CD14-positive monocyte (primary cell): Measurements from ENCODE around the gene EVX2. TPM values are rescaled to one million over a fixed set of nuclear protein-coding genes. Genes with fewer than 3 reads are reported as not detected.

ENCODE experiments used
- DNase-seq, 3 donors: peaks; one replicate each; pipeline ENCODE4 v3.0.0-alpha.2; 2011 to 2022
- H2AFZ ChIP-seq: 2 replicates; pipeline ENCODE4 v1.6.0; 2012; ENCODE audit warnings: mild to moderate bottlenecking, low read depth, low read length, inconsistent platforms; ENCODE audit not compliant: insufficient read depth, poor library complexity, severe bottlenecking
- H3K27ac ChIP-seq, 2 donors: 1 replicate in 1 of 2; 2 replicates in 1 of 2; pipeline ENCODE4 v1.5.1; 2012 to 2013; ENCODE audit warnings: low read length in 2 of 2, control low read depth in 1 of 2, inconsistent platforms in 1 of 2, low read depth in 1 of 2, mild to moderate bottlenecking in 1 of 2
- H3K27me3 ChIP-seq, 2 donors: one replicate each; pipeline versions ENCODE4 v1.6.0 to v1.6.1; 2011 to 2013; ENCODE audit warnings: low read length in 2 of 2; ENCODE audit not compliant: control insufficient read depth in 2 of 2, insufficient read depth in 2 of 2
- H3K36me3 ChIP-seq, 2 donors: replicated peaks in 1 of 2; 1 replicate in 1 of 2; 2 replicates in 1 of 2; pipeline versions ENCODE4 v1.5.1 to v1.6.1; 2012 to 2013; ENCODE audit warnings: low read length in 2 of 2, control low read depth in 1 of 2, inconsistent platforms in 1 of 2, mild to moderate bottlenecking in 1 of 2; ENCODE audit not compliant: insufficient read depth in 2 of 2, control insufficient read depth in 1 of 2
- H3K4me1 ChIP-seq, 2 donors: 1 replicate in 1 of 2; 2 replicates in 1 of 2; pipeline versions ENCODE4 v1.5.1 to v1.6.1; 2012 to 2013; ENCODE audit warnings: low read length in 2 of 2, control low read depth in 1 of 2, inconsistent platforms in 1 of 2, mild to moderate bottlenecking in 1 of 2, moderate library complexity in 1 of 2; ENCODE audit not compliant: insufficient read depth in 2 of 2, control insufficient read depth in 1 of 2
- H3K4me2 ChIP-seq: replicated peaks from 2 replicates; pipeline ENCODE3; 2012; ENCODE audit warnings: low read length, moderate library complexity, mild to moderate bottlenecking; ENCODE audit not compliant: poor library complexity, severe bottlenecking; ENCODE audit errors: extremely low read depth
- H3K4me3 ChIP-seq, 3 experiments: fragments of 200-600 bp in 1 of 3; sonication (generic) in 1 of 3; replicated peaks in 1 of 3; 1 replicate in 2 of 3; 2 replicates in 1 of 3; pipeline ENCODE4 v1.5.1; 2011 to 2013; ENCODE audit warnings: low read length in 3 of 3, mild to moderate bottlenecking in 3 of 3, control low read depth in 2 of 3, low read depth in 2 of 3, inconsistent platforms in 1 of 3, moderate library complexity in 1 of 3
- H3K79me2 ChIP-seq: 2 replicates; pipeline ENCODE4 v1.6.0; 2012; ENCODE audit warnings: mild to moderate bottlenecking, control low read depth, inconsistent platforms, low read length, moderate library complexity; ENCODE audit not compliant: insufficient read depth
- H3K9ac ChIP-seq: 2 replicates; pipeline ENCODE4 v1.6.0; 2017; ENCODE audit warnings: low read length, mild to moderate bottlenecking; ENCODE audit not compliant: insufficient read depth, poor library complexity, severe bottlenecking
- H3K9me3 ChIP-seq, 2 donors: replicated peaks in 1 of 2; 1 replicate in 1 of 2; 2 replicates in 1 of 2; pipeline versions ENCODE4 v1.5.1 to v1.6.1; 2012 to 2013; ENCODE audit warnings: low read length in 2 of 2, control low read depth in 1 of 2; ENCODE audit not compliant: control insufficient read depth in 1 of 2, insufficient read depth in 1 of 2
- H4K20me1 ChIP-seq: 2 replicates; pipeline ENCODE4 v1.6.0; 2012; ENCODE audit warnings: mild to moderate bottlenecking, low read length, control low read depth, moderate library complexity; ENCODE audit not compliant: insufficient read depth
- H3K27ac Mint-ChIP-seq, 7 donors: one replicate each; pipeline ENCODE4 v1.8.0; 2020; ENCODE audit warnings: mild to moderate bottlenecking in 7 of 7, mixed read lengths in 7 of 7, moderate library complexity in 6 of 7, inconsistent platforms in 2 of 7
- H3K27me3 Mint-ChIP-seq, 3 donors: one replicate each; pipeline ENCODE4 v1.8.0; 2021 to 2022; ENCODE audit warnings: low read depth in 3 of 3, mild to moderate bottlenecking in 3 of 3, mixed read lengths in 3 of 3, moderate library complexity in 3 of 3, inconsistent platforms in 1 of 3
- H3K36me3 Mint-ChIP-seq, 2 donors: one replicate each; pipeline ENCODE4 v1.8.0; 2020; ENCODE audit warnings: mixed read lengths in 2 of 2, inconsistent platforms in 1 of 2, mild to moderate bottlenecking in 1 of 2
- H3K4me1 Mint-ChIP-seq: one replicate; pipeline ENCODE4 v1.8.0; 2020; ENCODE audit warnings: mild to moderate bottlenecking, mixed read lengths
- H3K4me3 Mint-ChIP-seq, 2 donors: one replicate each; pipeline ENCODE4 v1.8.0; 2020; ENCODE audit warnings: mild to moderate bottlenecking in 2 of 2, mixed read lengths in 2 of 2, moderate library complexity in 1 of 2
- H3K9me3 Mint-ChIP-seq, 7 donors: one replicate each; pipeline ENCODE4 v1.8.0; 2020 to 2022; ENCODE audit warnings: mixed read lengths in 7 of 7, mild to moderate bottlenecking in 6 of 7, moderate library complexity in 6 of 7, inconsistent platforms in 2 of 7
- CTCF ChIP-seq: fragments of 200-600 bp; IDR thresholded peaks from one replicate; pipeline ENCODE4 v1.8.0; 2022; ENCODE audit warnings: antibody characterized with exemption, mild to moderate bottlenecking
- WGBS: methylation state at CpG from one replicate; pipeline ENCODE4 v1.1.5; 2013; ENCODE audit warnings: missing lambda C conversion rate; ENCODE audit not compliant: insufficient coverage; 5-methylcytosine and 5-hydroxymethylcytosine counted together
- intact Hi-C, 2 donors: fragments of 100-400 bp; cut with micrococcal nuclease; formaldehyde crosslinking; loops; one replicate each; pipeline versions ENCODE4 v1.15.0 to v1.15.1; 2023
- polyA plus RNA-seq, 3 donors: library from polyadenylated mRNA; depleted of rRNA in 1 of 3; unstranded in 2 of 3; stranded (reverse) in 1 of 3; fragments of 300-500 nt in 2 of 3; fragments of >200 nt in 1 of 3; fragmentation: Illumina TruSeq in 2 of 3; gene quantifications; 1 replicate in 2 of 3; 2 replicates in 1 of 3; pipeline ENCODE4 v1.2.3, GENCODE V29; 2012 to 2021

Gene EVX2
- polyA plus RNA-seq, 3 donors, result not detected

DNA sequence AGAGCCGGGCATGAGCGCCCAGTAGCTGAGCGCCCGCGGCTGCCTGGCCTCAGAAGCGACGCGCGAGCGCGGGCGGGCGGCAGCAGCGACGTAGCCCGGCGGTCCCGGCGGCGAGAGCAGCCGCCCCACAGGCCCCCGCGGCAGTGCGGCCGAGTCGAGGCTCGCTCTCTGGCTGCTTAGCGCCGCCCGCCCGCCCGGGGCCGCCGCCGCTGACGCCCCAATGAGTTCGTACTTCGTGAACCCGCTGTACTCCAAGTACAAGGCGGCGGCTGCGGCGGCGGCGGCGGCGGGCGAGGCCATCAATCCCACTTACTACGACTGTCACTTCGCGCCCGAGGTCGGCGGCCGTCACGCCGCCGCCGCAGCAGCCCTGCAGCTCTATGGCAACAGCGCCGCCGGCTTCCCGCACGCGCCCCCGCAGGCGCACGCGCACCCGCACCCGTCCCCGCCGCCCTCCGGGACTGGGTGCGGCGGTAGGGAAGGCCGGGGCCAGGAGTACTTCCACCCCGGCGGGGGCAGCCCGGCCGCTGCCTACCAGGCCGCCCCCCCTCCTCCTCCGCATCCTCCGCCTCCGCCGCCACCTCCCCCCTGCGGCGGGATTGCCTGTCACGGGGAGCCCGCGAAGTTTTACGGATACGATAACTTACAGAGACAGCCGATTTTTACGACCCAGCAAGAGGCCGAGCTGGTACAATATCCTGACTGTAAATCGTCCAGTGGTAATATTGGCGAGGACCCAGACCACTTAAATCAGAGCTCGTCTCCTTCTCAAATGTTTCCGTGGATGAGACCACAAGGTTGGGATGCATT, 46.6 kb upstream of the EVX2 start:
- 2% methylated on average over 87 of the region's 100 CpGs for WGBS
- H3K4me1 Mint-ChIP-seq, result peaks cover 30% of the 10 kb centered on the region
- H3K36me3 ChIP-seq, result no peaks in the 10 kb centered on the region
- no peaks in the 10 kb centered on the region for H3K79me2 ChIP-seq
- peak overlapping the region; percentile 18 for H2AFZ ChIP-seq
- peak in 1 of 3 donors; percentile 17 for DNase-seq
- H3K4me1 ChIP-seq, result peaks cover 10 to 28% of the 10 kb centered on the region in 2 donors
- H3K27ac ChIP-seq, result no peak overlapping the region
- H3K27me3 ChIP-seq, result peaks cover 92 to 94% of the 10 kb centered on the region in 2 donors
- H3K9me3 Mint-ChIP-seq, result peaks cover 0 to 34% (median 19%) of the 10 kb centered on the region in 7 donors
- no peak overlapping the region for H3K27ac Mint-ChIP-seq
- peaks cover 0 to 52% of the 10 kb centered on the region in 2 donors for H3K9me3 ChIP-seq
- H3K36me3 Mint-ChIP-seq, result peaks cover 0 to 17% of the 10 kb centered on the region in 2 donors
- H3K4me3 ChIP-seq, result peak overlapping the region in 1 of 3 experiments; percentile 56
- no peaks in the 10 kb centered on the region for H4K20me1 ChIP-seq
- TF ChIP-seq CTCF, result no peak
- H3K27me3 Mint-ChIP-seq, result peaks cover 93 to 98% (median 93%) of the 10 kb centered on the region in 3 donors
- intact Hi-C loops, result loop anchor here in 1 of 2 donors (5.0 kb wide), 1 partner anchor 1793 kb away; no protein-coding TSS in a partner anchor
- H3K9ac ChIP-seq, result no peak overlapping the region
- peak overlapping the region; percentile 63 to 84 for H3K4me3 Mint-ChIP-seq
- H3K4me2 ChIP-seq, result peak overlapping the region; percentile 68

- Mint-ChIP-seq H3K27me3 (peaks cover 93 to 98% (median 93%) of the 10 kb centered on the region in 3 donors), H3K27ac (no peak overlapping the region), H3K4me1 (peaks cover 30% of the 10 kb centered on the region), H3K36me3 (peaks cover 0 to 19% of the 10 kb centered on the region in 2 donors), H3K9me3 (peaks cover 0 to 29% (median 16%) of the 10 kb centered on the region in 7 donors), H3K4me3 (peak overlapping the region; percentile 55 to 61)
- intact Hi-C loops, result loop anchor here (5.0 kb wide), 3 partner anchors 523 to 1792 kb away; no protein-coding TSS in a partner anchor
- Histone ChIP-seq H3K27me3 (peaks cover 92 to 94% of the 10 kb centered on the region in 2 donors), H3K36me3 (no peaks in the 10 kb centered on the region), H4K20me1 (no peaks in the 10 kb centered on the region), H3K4me1 (peaks cover 10 to 28% of the 10 kb centered on the region in 2 donors), H3K9ac (no peak overlapping the region), H2AFZ (peak overlapping the region; percentile 40), H3K4me3 (peak overlapping the region in 1 of 3 experiments; percentile 50), H3K27ac (no peak overlapping the region), H3K79me2 (no peaks in the 10 kb centered on the region), H3K4me2 (peak overlapping the region; percentile 68), H3K9me3 (peaks cover 0 to 53% of the 10 kb centered on the region in 2 donors)
- no peak for TF ChIP-seq CTCF
- DNase-seq, result no peak
- under 1% methylated on average over 38 of the region's 43 CpGs for WGBS
Observed at GRCh38 chr2:176129813-176130146, 46.0 kb upstream of the EVX2 start.
